GM10847 (cell line): ENCODE results near the gene HHATL.

Experiments used
- POLR2A ChIP-seq: IDR thresholded peaks from 2 replicates; pipeline ENCODE4 v1.6.1; 2011; ENCODE audit not compliant: insufficient read length; ENCODE audit errors: extremely low read depth

HHATL gene

DNA sequence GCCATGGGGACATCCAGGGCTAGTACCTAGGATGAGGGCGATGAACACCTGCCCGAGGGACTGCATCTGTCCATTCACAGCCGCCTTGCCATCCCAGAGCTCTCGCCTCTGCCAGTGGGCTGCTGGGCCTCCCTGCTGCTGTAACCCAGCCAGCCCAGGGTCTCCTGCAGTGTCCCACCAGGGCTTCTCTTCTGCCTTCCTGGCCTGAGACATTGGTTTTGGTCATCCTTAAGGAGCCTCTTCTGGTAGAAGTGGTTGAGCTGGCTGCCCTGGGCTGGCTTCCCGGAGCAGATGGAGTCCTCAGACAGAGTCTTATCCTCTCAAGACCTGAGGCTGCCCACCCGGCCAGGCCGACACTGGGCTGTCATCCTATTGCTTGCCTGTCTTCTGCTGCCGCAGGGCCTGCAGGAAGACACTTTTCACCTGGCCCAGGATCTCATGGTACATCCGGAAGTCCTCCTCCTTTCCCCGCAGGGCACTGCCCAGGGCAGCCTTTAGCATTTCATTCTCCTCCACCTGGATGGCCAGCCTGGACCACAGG is 6.1 kb upstream of the HHATL start:
- TF ChIP-seq POLR2A: no peak

DNA sequence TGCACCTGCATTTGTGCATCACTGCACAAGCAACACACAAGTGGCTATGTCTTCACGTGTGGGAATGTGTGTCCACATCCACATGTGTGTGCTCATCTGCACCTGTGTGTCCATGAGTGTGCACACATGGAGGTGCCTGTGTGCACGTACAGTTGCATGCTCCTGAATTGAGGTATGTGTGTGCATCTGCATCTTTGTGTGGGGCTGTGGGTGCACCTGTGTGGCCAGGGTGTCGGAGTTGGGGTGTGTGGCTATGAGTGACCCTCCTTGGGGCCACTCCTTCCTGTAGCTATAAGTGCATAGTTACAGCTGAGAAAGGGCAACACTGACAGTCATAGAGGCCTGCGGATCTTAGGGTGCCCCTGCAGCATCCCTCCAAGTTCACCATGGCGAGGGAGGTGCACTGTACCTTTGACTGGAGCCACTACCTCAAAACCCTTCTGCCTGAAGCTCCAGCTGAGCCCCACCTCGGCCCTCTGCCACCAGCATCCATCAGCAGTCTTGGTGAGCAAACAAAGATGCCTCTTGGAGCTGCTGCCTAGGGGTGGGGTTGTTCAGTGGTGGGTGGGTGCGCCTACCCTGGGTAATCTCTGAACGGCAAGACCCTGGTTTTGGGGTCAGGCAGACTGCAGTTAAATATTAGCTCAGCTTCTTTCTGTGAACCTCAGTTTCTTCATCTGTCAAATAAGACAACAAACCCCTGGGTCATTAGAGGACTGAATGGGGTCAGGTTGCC is 5.2 kb upstream of the HHATL start:
- no peak for TF ChIP-seq POLR2A

GRCh38 chr3:42706721-42707619 is 4.4 kb upstream of the HHATL start:
- TF ChIP-seq POLR2A: no peak

- no peak for TF ChIP-seq POLR2A
These were observed 3.5 kb upstream of the HHATL start for GRCh38 chr3:42705962-42706585.

- no peak for TF ChIP-seq POLR2A
These were observed 2.6 kb upstream of the HHATL start for GRCh38 chr3:42705058-42705767.

DNA sequence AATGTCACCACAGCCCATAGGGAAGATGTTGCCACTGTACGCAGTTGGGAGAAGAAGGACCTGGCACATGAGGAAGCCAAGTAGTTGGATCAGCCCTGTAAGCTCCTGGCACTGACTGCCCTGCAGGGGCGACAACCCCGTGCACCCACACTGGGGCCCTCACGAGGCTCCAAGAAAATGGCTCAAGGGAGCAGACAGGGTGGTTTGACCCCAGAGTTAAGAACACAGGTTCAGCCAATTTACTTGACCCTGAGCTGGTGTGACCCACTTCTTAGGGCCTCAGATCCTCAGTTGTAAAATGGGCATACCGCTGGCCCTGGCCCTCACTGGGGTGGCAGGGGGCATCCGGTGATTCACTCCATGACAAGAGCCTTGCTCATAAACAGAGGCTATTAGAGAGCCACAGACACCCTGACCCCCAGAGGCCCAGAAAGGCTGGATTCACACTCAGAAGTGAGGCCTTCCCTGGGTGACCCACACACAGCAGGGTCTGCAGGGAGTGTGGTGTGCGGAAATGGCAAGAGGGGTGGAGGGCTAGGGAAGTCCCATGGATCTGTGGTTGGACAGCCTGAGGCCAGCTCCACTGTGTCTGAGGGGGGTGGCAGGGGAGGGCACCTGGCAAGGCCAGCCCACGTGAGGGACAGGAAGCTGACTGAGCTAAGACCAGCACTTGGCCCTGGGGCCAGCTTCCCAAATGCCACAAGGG is 1.7 kb upstream of the HHATL start:
- no peak for TF ChIP-seq POLR2A

- no peak for TF ChIP-seq POLR2A
These were observed 1.1 kb upstream of the HHATL start for GRCh38 chr3:42703695-42704025.

DNA sequence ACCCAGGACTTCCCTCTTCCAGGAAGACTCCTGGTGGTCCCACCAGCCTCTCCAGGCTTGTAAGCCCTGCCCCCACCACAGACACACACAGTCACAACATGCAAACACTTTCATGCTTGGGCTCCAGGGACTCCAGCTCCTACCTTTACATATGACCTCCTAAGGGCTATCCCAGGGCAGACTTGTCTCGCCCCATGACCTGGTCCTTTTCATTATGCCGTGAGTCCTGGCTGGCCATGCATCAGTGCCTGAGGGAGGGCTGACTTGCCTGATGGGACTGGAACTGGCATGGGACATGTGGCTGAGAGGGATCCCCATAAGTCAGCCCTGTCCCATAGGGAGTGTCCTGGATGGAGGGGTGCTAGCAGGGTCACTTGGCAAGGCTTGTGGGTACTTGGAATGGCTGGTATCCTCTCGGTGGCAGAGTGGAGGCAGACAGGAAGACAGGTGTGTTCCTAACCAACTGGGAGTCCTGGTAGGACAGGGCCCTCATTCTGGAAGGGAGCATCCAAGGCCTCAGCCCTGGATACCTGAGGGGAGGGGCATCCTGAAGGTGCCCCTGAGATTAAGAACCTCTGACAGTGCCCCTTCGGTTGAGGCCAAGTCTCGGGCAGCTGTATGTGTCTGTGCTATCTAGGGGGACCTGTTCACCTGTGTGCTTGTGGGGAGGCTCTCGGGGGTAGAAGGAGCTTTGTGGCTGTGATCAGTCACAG is 540 bp upstream of the HHATL start:
- TF ChIP-seq POLR2A: no peak

DNA sequence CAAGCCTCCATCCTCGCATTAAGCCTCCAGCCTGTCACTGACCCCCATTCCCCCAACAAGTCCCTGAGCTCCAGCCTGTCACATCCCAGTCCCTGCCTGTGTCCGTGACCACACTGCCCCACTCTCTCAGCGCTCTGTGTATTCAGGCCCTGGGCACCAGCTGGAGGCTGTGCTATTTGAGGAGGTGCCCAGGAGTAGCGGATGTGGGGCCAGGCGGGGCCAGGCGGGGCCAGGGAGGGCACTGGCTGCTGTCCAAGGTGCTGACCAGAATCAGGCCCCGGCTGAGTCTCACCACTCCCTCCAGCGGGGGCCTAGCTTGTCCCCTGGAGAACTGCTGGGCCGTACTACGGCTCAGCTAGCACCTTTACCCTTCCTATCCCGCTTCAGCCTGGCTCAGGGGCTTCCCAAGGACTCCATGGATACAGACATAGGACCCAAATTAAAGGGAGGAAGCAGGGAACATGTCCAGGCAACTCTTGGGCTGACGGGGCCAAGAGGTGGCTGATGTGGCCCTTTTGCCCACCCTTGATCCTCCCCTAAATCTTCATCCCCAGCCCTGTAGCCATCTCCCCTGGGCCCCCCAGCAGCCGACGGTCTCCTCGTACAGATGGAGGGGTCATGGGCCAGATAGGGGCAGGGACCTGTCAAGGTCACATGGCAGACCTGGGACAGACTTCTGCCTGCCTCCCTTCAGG is 1.1 kb downstream of the HHATL start:
- no peak for TF ChIP-seq POLR2A

- TF ChIP-seq POLR2A: no peak
These were observed 2.0 kb downstream of the HHATL start for GRCh38 chr3:42700366-42701288.

GRCh38 chr3:42699511-42699971 is 3.1 kb downstream of the HHATL start:
- TF ChIP-seq POLR2A: no peak

GRCh38 chr3:42698911-42699230 is 3.7 kb downstream of the HHATL start:
- TF ChIP-seq POLR2A: no peak
